CD4-positive, alpha-beta T cell treated with Interleukin-15 for 1 hour (primary cell): Measurements from ENCODE around the gene PFDN4.

Experiments used
- DNase-seq: peaks from one replicate; pipeline ENCODE4 v3.0.0-alpha.2; 2020

The PFDN4 gene

DNA sequence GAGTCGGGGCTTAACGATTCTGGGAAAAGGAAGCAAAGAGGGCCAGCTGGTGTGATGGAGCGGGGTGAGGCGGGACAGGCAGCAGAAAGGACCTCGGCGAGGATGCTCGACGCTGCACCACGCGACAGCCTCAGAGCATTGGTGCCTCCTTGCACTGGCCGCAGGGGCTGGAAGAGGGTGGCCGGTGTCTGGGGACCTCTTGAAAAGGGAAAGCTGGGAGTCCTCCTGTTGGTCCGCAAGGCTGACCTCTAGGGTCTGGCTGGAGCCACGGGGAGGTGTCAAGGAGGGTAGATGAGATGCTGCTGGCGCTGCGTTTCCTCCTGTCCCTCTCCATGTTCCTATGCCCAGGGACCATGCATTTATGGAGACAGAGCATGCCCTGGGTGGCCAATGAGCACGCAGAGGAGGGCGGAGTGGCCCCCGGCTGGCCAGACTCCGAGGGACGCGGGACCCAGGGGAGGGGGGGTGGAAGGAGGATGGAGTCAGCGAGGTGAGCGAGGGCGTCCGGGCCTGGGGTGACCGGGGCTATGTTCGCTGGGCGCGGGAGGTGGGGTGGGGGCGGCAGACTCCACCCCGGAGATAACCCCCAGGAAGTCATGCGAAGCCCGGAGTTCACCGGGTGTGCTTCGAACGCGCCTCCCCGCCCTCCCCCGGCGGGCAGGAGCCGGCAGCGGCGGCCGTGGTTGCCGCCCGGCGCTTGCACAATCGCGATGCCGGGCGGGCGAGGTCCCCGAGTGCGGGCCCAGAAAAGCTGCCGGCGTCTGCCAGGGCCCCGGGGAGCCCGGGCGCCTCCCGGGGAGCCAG is 34.0 kb upstream of the PFDN4 start, which contains the start of gene CYP24A1:
TSS of gene CYP24A1 (minus strand) at position 334 of the 804 bp plus-strand sequence. CDS start 407 bp downstream, outside the sequence.
- DNase-seq = no peak

DNA sequence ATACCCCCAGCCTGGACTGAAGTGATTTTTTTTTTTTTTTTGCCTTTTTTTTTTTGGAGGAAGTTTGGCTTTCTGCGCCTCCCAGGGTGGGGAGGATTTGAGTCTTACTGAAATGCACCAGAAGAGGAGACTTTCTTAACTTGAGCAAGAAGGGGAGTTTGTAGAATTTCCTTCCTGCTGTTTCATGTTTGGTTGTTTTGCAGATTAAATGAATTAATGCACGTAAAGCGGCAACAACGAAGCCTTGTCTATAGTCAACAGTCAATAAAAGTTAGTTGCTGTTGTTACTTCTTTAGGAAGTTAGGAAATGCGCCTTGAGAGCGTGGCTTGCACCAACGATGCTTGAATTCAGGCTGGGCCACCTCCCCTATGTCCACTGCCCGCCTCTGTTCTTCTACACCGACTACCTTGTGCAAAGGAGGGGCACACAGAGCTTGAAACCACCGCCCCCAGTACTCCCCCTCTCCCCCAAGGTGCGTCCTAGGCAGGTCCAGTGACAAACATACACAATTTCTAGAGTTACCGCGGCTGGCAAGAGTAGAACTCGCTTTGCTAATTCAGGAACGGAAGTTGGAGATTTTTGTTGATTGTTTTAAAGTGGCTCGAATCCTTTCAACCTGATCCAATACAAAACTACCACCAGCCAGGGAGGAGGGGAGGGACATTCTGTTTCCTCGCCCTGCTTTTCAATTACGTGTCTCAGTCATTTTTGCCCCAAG is 33.3 kb upstream of the PFDN4 start:
- no peak for DNase-seq

DNA sequence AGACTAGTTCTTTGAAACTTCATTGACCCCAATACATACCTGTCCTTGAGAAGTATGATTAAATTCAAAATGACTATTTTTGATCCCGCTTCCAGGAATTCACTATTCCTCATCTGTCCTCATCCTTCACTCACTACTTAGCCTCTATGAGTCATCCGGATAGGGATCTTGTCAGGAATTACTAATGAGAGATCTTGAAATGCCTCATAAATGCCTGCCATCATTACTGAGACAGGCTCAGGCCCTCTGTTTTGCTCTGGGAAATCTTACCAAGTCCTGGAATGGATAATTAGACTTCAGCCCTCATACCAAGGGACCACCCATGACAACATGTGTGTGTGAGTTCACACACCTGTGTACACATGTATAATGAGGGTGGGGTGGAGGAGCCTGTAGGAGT is 31.3 kb upstream of the PFDN4 start:
- no peak for DNase-seq

DNA sequence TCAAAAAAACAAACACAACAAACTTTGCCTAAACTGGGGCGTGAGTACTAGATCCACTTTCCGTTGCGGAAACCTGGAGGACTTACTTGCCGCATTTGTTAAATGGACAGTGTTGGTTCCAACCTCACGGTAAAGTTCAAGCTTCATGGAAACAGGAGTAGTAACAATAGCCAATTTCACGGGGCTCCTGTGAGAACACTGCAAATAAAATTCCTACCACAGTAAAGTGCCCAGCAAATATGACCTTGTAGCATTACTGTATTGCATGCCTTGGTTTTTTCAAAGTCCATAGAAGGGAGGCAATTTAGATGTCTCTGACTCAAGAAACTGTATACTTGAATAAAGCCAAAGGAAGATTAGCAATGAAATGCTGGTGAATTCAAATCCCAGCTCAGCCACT is 30.5 kb upstream of the PFDN4 start:
- DNase-seq = no peak

DNA sequence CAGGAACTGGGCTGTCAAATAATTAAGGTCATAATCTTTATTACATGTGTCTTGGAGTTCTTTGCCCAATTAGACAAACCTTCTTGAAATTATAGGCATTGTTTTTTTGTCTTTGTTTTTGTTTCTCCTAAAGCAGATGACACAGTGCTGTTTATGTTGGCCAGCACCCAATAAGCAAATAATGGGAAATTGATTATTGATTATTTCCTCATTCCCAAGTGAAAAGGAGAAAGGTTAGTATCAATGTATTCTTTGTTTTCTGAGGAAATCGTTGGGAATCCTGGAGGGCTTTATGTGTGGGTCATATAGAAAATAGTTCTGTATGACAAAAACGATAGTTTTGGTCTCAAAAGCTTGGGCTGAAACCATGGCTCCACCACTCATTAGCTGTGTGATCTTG is 29.6 kb upstream of the PFDN4 start:
- no peak for DNase-seq

DNA sequence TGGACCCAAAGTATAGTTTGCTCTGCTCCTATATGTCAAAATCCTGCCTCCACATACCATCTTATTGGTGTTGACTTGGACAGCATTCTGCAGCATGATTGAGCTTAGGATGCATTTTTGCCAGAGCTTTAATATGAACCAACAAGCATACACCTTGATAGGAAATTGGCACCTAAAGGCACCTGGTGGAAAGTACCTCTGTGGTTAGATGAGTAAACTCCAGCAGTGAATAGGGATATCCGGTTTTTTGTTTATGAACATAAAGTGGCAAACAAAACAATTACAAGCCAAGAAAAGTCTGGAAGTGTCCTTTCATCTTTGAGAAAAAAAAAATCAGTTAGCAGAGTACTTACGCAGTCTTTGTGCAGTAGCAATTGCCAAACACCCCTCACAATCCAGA is 27.9 kb upstream of the PFDN4 start:
- no peak for DNase-seq

DNA sequence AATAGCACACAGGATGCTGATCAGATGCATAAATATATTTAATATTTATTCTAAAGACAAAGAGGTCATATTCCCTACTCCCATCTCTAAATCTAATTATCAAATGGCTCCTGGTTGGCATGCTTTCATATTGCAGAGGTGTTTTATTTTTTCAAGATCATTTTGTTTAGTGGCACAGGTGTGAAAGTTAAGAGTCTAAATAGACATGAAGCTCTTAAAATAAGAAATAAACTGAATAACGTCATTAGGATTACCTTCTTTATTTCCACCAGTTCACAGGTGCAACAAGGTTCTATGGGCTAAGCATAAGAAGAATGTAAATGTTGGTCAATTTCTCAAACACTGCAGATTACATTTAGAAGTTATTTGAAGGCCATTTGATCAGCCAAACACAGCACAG is 27.0 kb upstream of the PFDN4 start:
- no peak for DNase-seq

DNA sequence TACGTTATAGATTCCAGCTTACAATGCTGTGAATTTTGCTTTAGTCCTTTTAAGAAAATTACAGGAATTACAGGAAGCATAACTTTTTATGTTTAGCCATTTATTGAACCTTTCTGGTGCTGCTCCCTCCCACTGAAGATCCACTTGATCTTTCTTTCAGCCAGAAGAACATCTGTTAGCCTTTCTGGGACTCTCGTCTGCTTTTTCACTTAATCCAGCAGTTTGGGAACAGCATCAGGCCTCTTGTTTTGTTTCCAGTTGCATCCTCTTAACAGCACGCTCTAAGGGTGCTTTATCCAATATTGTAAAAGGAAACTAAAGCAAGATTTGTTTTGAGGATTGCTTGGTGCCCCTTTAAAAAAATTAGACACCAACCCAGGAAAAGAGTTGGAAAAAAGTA is 23.8 kb upstream of the PFDN4 start:
- DNase-seq = no peak

DNA sequence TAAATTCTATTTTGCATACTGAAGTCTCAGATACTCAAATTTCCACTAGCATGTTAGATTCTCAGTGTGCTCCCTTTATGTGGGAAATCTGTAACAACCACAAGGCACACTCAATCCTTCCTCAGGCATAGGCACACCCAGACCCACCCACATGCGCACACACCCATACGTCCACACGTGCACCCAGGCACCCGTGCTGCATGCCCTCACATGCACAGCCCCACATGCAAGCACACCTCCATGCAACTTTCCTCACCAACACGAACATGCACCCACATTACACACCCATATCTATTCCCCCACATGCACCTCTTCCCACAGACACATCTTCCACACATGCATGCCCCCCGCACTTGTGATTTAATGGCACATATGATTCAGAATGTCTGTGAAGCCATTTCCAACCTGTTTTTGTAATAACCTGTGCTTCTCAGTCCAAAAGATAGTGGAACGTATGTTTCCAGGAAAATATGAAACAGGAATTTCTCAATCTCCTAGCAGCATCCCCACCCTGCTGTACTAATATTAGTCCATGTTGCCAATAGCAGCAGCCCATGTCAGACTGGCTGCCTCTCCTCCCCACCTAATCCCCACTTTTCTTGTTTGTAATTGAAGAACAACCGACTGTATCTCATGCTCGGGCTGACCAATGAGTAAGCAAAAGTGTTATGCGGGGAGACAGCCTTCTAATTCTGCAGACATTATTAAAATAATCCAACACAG is 22.8 kb upstream of the PFDN4 start:
- DNase-seq = no peak

DNA sequence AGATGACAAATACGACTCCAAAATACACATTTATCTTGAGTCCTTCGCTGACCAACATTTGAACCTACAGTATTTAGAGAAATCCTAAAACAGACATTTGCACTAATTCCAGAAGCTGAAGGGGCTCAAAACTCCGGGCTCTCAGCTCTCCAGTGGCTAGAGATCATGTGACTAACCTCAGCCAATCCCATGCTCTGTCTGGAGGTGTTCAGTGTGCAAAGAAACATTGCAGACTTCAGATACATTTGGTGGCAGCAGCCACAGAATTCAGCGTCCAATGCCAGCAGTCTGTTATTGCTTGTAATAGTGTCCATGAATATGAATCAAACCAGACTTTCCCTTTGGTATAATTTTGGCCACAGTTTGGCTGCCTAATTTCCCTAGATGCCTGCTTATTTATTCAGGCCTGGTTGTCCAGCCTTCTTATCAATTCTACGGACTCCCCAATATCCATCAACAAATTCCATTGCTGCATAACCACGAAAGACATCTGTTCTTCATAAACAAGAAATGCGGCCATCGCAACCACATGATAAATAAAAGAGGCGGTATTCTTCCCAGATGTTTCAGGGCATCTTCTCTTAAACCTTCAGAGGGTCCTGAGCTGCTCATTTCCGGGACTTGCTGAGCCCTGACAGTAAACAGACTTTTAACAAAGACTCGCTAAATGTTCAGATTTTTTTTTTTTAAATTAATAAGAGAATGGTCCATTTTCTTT is 19.6 kb upstream of the PFDN4 start:
- DNase-seq = no peak

DNA sequence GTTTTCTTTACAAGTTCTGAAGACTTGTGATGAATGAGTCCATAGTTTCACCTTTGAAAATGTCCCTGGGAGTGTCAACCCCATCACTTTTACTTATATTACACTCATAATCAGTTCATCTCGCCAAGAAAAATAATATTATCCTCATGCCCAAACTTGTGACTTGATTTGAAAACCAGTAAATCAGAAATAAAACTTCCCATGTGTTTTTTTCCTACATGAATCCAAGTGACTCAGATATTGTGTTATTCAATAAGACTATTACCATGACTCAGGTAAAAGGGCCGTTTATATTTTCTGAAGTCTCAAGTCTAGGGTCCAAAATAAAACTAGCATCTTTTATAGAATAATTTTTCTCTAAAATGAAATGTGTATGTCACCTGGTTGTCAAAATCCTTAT is 18.3 kb upstream of the PFDN4 start:
- no peak for DNase-seq

DNA sequence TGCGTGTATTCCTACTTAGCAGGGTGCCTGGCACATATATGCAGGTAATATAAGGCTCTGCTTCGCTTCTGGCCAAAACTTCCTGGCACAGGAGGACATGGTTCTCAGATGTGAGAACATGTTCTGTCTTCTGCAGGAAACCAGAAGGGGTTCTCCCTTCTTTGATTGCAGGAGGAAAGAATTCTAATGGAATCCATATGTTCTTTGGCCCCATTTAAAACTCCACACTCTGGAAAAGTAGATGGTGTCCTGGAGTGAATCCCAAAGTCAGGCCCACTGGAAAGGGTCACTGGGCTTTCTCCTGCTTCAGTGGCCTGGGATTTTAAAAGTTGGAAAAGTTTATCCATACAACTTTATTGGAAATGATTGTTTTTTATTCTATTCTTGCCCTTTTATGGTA is 17.7 kb upstream of the PFDN4 start:
- DNase-seq = no peak

DNA sequence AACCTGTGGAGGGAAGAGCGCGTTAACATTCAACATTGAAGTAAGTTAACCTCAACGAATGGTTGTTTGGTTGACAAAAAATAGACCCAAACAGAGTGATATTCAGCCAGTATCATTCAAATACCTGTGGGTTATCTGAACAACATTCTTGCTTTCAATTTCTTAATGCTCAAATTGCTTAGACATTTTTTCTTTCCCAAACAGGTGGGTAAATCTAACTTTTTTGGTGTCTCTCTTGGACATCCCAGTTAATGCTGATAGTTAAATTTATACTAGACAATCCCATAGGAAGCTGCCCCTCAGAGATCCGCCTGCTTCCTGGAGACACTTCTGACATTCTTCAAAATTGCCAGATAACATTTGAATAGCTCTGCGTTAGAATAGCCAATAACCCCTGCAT is 14.1 kb upstream of the PFDN4 start:
- no peak for DNase-seq

DNA sequence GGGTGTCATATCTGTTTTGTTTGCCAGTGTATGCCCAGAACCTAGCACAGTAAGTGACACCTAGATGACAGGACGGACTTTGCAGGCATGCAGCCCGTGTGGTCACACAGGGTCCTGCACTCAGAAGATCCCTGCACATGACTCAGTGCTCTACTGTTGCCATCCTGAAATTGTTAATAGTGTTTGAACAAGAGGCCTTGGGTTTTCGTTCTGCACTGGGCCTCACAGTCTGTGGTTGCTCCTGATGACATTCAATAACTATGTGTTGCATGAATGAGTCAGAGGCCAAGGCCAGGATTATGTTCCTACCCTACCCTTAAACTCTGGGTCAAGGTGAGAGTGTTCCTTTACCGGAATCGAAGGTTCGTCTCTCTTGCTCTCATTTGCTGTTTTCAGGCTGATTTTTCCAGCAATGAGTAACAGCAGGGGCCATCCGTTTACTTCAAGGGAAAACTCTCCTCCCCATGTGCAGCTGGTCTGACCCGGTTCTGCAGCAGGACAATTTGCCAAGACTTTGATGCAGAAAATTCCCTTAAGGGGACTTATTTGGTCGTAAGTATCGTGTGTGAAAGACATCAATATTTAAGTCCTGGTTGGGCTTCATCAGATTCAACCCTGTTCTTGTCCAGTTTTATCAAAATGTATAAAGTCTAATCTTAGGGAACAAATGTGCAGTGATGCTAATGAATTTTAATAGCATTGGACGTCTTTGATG is 13.0 kb upstream of the PFDN4 start:
- DNase-seq = no peak

DNA sequence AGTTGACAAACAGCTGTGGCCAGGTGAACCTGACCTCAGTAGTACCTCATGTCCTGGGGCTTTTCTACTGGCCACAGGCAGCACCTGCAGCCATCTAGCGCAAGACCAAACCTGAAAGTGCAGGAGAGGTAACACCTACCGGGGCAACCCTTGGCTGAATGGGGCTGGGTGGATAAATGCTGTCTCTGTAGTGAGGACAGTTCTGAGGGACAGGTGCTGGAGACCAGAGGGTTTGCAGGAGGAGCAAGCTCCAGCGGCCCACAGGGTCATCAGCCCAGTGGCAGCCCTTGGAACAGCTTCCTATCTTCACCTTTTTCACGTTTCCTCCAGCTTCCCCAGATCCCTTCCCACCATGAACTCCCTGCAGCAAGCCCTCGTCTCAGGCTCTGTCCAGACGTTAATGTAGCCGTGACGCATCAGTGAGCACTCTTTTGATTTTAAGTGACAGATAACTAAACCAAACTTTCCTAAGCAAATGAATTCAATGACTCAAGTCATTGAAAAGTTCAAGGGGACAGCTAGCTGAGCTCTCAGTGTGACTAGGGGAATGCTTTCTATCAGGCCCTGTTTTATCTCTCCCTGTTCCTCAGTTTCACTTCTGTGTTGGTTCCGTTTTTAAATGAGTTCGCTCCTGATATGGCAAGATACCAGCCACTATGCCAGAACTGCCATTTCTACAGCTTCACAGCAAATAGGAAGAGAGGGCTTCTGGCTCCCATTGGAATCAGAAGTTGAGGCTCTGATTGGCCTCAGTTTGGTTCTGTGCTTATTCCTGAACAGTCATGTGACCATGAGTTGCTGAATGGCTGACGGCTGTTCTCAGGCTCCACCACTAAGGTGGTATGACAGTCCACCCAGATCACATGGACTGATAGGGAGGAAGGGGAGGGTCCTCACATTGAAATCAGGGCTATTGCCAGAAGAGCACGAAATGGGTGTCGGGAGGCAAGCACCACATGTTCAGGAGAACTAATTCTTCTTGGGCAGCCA is 12.1 kb upstream of the PFDN4 start:
- no peak for DNase-seq

DNA sequence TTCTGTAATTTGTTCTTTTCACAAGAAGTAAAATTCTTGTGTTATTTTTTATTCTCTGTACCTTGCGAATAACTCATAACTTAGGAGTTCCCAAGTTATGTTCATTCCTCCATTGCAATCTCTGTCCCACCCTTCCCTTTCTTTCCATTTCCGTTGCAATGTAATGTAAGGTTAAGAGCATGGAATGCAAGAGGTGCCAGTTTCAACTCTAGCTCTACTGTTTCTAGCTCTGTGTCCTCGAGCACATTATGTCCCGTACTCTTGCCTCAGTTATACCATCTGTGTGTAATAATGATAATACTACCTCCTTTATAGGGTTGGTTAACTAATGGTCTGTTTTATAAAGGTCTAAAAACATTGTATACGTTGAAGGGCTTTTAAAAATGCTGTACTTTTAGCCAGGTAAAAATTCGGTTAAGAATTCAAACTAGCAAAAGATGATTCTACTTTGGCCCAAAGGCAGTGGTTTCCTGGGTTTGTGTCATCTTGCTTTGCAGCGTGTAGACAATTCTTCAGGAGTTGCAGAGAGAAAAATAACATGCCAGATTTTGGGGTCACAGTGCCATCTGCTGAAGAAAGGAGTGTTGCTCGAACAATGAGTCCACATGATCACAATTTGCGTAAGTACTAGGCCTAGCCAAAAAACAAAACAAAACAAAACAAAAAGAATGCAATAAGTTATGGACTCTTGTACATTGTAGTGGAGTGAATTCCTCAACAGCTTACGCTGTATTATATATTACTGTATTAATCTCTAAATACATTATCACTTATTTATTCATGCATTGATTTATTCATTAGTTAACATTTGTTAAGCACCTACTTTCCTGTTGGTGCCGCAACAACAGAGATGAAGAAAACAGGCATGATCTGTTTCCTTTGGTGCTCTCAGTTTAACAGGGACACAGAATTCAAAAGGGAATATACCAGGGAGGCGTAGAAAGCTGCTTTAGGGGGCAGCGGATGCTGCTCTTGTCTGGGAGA is 10.0 kb upstream of the PFDN4 start:
- no peak for DNase-seq

DNA sequence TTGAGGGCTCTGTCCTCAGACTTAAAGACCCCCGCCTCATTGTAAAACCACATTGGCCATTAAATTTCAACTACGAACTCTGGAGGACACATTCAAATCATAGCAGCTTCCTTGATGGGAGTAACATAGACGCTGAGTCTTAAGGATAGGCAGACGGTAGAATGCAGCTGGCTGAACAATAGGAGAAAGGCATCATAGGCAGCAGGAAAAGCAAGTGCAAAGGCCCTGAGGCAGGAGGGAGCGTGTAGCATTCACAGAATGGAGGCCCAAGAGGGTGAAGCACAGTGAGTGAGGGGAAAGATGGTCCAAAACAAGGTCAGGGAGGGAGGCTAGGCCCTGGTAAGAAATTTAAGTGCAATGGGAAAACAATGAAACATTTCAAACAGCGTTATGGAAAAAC is 8.6 kb upstream of the PFDN4 start:
- DNase-seq = no peak

DNA sequence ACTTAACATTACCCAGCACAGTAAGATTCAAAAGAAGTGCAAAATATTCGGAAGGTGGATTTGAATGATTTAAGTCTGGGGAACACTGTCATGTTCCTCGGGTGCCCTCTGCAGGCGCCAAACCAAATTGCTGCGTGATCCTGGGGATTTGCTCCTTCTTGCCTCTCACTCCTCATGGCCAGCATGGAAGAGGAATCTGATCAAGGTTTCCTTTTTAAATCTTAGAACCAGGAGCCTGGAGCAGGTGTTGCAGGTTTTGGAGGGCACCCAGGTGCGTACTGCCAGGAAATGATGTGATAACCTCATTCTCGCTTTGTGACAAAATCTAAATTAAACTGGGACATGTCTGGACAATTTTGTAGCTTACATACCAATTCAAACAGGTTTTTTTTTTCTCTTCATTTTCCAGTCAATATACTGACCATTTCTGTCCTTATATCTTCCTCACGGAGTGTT is 8.1 kb upstream of the PFDN4 start:
- peak; percentile 63 for DNase-seq

DNA sequence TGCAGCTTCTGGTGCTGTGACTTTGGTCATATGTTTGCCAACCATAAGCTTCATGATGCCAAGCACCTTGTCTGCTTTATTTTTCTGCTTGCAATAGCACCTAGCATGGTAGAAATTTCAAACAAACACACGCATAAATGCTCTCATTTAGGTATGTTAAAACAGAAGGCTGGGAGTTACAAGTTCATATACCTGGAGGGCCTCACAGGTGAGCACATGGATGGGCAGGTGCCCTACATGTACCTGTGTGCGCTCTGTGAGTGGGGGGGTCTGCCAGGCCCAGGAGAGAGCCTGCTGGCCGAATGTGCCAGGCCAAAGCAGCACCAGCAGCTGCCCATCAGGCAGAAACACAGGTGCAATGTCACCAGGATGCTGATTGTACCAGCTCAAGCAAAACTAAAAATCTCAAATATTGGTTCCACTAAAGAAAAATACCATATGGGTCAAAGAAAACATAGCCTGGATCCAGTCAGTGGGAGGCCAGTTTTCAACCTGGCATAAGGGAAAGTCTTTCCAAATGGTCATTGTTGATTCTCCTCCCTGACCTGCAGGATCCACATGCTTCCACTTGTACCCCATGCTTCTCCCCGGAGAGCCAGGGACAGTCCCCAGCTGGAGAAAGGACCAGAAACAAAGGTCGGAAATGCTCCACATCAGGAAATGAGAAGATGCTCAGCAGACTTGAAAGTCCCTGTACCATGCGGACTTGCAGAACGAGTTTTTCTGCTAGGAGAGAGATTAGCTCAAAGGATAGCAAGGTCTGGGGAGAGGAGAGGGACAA is 7.2 kb upstream of the PFDN4 start:
- no peak for DNase-seq
